Left ventricle myocardium inferior (tissue), 1 donor: ENCODE data around the gene PDE1C. TPM values are rescaled to one million over a fixed set of nuclear protein-coding genes. Genes with fewer than 3 reads are reported as not detected.
A peak's percentile ranks its signal among the peaks of the same experiment; 100 is the strongest.

Experiments
- DNase-seq: peaks from one replicate; pipeline ENCODE4 v3.0.0-alpha.2; 2020
- H3K27ac ChIP-seq: fragments of 200-600 bp; replicated peaks from 2 replicates; pipeline ENCODE4 v1.8.0; 2021
- H3K27me3 ChIP-seq: fragments of 200-600 bp; 2 replicates; pipeline ENCODE4 v1.8.0; 2021; ENCODE audit warnings: low read depth
- H3K36me3 ChIP-seq: fragments of 200-600 bp; 2 replicates; pipeline ENCODE4 v1.8.0; 2021
- H3K4me1 ChIP-seq: fragments of 200-600 bp; 2 replicates; pipeline ENCODE4 v1.8.0; 2021
- H3K4me3 ChIP-seq: fragments of 200-600 bp; 2 replicates; pipeline ENCODE4 v1.8.0; 2021; ENCODE audit warnings: mild to moderate bottlenecking, moderate library complexity
- H3K9me3 ChIP-seq: fragments of 200-600 bp; replicated peaks from 2 replicates; pipeline ENCODE4 v1.8.0; 2021
- CTCF ChIP-seq: fragments of 200-600 bp; IDR thresholded peaks from 2 replicates; pipeline ENCODE4 v1.8.0; 2021; ENCODE audit warnings: antibody characterized with exemption, mild to moderate bottlenecking, borderline replicate concordance
- intact Hi-C: fragments of 100-400 bp; cut with micrococcal nuclease; formaldehyde crosslinking; loops from one replicate; pipeline ENCODE4 v1.11.0; 2022
- total RNA-seq: library from RNA; stranded (reverse); fragmentation: NEBNext Ultra II Directional; extraction: Animal tissue kit (Norgen Biotek cat#: 25700); gene quantifications from one replicate; pipeline ENCODE4 v1.2.1, GENCODE V29; 2021
- donor health status: DM: no; HTN: yes; CAD: no; lungs with severe emphysema.

Gene PDE1C
- total RNA-seq, 1 donor from 2014 or later: 207 TPM

- peak overlapping the region; percentile 73 for H3K4me3 ChIP-seq
- no peak for DNase-seq
- intact Hi-C loops: no loop called here
- H3K27me3 ChIP-seq: peaks cover 15% of the 10 kb centered on the region
- no peak for TF ChIP-seq CTCF
- no peaks in the 10 kb centered on the region for H3K9me3 ChIP-seq
- no peaks in the 10 kb centered on the region for H3K36me3 ChIP-seq
- H3K27ac ChIP-seq: peak overlapping the region; percentile 94
- H3K4me1 ChIP-seq: peaks cover 73% of the 10 kb centered on the region
Measured at GRCh38 chr7:32070051-32070405, 179 bp downstream of the PDE1C start.

GRCh38 chr7:32069116-32069650, 1.0 kb downstream of the PDE1C start:
- H3K27ac ChIP-seq: peak overlapping the region; percentile 94
- intact Hi-C loops: no loop called here
- H3K9me3 ChIP-seq: no peaks in the 10 kb centered on the region
- no peak for DNase-seq
- H3K4me3 ChIP-seq: peak overlapping the region; percentile 73
- peaks cover 15% of the 10 kb centered on the region for H3K27me3 ChIP-seq
- no peak for TF ChIP-seq CTCF
- peaks cover 72% of the 10 kb centered on the region for H3K4me1 ChIP-seq
- H3K36me3 ChIP-seq: no peaks in the 10 kb centered on the region

GRCh38 chr7:32068411-32069101, 1.7 kb downstream of the PDE1C start:
- H3K27me3 ChIP-seq: peaks cover 15% of the 10 kb centered on the region
- no peak for DNase-seq
- TF ChIP-seq CTCF: no peak
- H3K9me3 ChIP-seq: no peaks in the 10 kb centered on the region
- H3K4me3 ChIP-seq: peak overlapping the region; percentile 73
- H3K36me3 ChIP-seq: no peaks in the 10 kb centered on the region
- intact Hi-C loops: no loop called here
- peak overlapping the region; percentile 94 for H3K27ac ChIP-seq
- peaks cover 71% of the 10 kb centered on the region for H3K4me1 ChIP-seq

- Histone ChIP-seq H3K27me3 (peaks cover 15% of the 10 kb centered on the region), H3K27ac (no peak overlapping the region), H3K4me1 (peaks cover 70% of the 10 kb centered on the region), H3K4me3 (peak overlapping the region; percentile 73), H3K36me3 (no peaks in the 10 kb centered on the region), H3K9me3 (no peaks in the 10 kb centered on the region)
- no peak for DNase-seq
- no peak for TF ChIP-seq CTCF
- intact Hi-C loops: no loop called here
Measured at GRCh38 chr7:32066441-32066840, 3.8 kb downstream of the PDE1C start.

GRCh38 chr7:32063614-32064013, 6.6 kb downstream of the PDE1C start:
- Histone ChIP-seq H3K4me3 (no peak overlapping the region), H3K36me3 (no peaks in the 10 kb centered on the region), H3K27ac (no peak overlapping the region), H3K4me1 (peaks cover 90% of the 10 kb centered on the region), H3K27me3 (no peaks in the 10 kb centered on the region), H3K9me3 (no peaks in the 10 kb centered on the region)
- intact Hi-C loops: no loop called here
- no peak for TF ChIP-seq CTCF
- no peak for DNase-seq
